Activated T-helper 1 cell treated with anti-CD3 and anti-CD28 coated beads, Interleukin-2, amount 50 U/mL, for 16 hours (primary cell): ENCODE results near the gene PLA2G6.
A peak's percentile ranks its signal among the peaks of the same experiment; 100 is the strongest.
"Not testable (repeated sequence)": the region's sequence is repeated elsewhere in the genome, so short reads cannot be mapped to it uniquely, and the experiment has no call there.

Source experiments
- DNase-seq, 2 donors: peaks; one replicate each; pipeline ENCODE4 v3.0.0-alpha.2; 2020; ENCODE audit warnings: low read depth in 1 of 2, low spot score in 1 of 2

The PLA2G6 gene

DNA sequence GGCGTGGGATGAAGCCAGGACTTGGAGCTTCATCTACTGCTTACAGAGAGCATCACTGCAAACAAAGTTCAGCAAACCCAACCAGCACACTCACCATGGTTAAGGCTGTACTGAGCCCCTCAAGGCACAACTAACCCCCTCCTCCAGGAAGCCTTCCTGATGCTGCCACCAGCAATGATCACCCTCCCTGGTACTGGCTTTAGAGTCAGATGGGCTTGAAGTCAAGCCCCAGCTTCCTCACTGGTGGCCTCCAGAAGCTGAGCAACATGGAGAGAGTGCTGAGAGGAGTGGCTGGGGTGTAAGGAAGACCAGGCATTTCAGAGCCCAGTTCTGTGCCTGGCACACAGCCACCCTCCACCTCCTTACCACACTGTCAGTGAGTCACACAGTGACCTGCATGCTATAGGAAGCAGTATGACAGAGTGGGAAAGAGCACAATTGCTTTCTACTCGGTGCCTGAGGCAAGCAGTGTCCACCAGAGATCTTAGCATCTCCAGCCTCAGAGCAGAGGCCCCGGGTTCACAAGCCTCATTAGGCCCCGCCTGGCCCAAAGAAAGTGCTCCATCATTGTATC is 46.4 kb downstream of the PLA2G6 start:
- DNase-seq = no peak

DNA sequence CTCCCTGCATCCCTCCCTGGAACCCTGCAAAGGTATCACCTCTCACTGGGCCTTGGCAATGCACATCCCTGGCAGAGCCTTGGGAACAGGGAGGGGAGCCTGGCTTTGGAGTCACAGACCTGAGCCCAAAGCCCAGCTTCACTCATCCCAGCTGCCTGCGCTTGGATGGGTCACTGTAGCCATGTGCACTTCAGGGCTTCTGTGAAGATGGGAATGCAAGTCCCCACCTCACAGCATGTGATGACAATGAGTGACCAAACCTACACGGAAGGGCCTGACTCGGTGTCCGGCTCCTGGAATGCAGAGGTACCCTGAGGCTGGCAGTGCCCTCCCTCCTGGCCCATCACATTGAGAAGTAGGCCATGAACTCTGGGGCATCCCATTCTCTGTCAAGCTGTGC is 48.3 kb downstream of the PLA2G6 start:
- no peak for DNase-seq

DNA sequence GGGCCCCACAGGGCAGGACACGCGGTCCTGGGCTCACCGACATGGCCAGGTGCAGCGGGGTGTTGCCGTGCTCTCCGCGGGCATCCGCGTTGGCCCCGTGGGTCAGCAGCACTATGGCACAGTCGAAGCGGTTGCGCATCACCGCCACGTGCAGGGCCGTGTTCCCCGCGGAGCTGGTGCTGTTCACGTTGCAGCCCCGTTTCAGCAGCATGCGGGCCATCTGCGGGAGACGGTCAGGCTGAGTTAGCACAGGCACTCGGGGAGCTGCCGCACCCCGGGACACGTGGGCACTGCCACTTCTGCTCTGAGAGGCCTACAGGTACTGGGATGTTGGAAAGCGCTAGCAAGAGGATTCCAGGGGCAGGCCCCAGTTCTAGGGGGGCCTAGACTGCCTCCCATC is 48.8 kb downstream of the PLA2G6 start:
- DNase-seq = no peak

DNA sequence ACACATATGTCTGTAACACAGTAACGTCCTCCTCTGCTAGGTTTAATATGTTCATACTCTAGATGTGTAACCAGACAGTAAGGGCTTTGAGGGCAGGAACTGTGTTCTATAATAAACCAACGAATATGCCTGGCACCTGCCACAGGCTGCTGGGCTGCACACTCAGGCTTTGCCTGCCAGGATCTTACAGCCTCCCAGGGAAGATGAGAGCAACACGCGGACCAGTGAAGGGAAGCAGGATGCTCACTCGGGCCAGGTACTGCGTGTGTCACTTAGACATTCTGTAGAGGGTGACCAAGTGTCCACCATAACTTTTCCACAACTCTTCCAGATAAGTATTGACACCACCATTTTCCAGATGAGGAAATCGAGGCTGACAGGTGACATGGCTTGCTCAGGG is 49.5 kb downstream of the PLA2G6 start:
- no peak for DNase-seq

DNA sequence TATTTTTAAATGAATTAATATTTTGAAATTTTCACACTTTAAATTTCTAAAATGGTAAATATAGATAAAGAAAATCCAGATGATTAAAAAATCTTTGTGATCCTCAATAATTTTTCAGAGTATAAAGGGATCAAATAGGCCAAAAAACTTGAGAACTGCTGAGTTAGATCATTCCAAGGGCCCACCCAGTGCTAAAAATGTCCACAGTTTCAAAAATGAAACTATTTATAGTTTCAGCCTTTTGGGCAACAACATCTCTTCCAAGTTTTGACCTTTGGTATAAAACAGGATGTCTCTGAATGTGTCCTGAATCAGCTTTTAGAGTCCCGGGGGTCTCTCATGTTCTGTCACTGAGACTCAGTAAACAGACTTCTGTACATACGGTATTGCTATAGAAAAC is 50.2 kb downstream of the PLA2G6 start:
- no peak for DNase-seq

DNA sequence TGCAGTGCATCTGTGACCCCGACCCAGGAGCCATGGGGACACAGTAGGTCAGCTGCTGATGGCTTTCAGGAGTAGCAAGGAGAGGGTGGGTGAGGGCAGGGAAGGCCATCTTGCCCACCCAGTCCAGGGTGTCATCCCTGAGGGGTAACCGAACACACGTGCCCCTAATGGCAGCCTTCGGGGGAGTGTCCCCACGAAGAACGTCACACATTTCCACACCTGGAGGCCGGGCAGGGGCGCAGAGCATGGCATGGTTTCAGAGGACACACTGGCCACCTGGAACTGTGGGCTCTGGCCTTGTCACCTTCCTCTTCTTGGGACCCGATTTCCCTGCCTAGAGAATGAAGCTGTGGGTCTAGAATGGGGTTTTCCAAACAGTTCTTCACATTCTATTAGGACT is 51.8 kb downstream of the PLA2G6 start:
- no peak for DNase-seq

DNA sequence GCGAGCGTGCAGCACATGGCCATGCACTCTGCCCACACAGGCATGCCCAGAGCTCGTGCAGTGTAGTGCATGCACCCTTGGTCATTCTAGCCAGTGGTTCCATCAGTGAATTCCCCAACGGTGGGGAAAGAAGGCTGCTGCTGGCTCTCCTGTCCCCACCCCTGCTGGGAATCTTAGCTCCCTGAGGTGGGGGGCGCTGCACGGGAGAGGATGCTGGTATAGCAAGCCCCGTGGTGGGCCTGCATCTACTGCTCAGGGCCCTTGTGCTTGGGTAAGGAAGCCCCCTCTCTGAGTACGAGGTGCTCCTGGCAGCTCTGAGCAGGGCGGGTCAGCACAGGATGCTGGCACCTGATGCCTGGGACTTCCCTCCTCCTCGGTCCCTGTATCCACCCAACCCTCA is 52.6 kb downstream of the PLA2G6 start:
- no peak for DNase-seq

DNA sequence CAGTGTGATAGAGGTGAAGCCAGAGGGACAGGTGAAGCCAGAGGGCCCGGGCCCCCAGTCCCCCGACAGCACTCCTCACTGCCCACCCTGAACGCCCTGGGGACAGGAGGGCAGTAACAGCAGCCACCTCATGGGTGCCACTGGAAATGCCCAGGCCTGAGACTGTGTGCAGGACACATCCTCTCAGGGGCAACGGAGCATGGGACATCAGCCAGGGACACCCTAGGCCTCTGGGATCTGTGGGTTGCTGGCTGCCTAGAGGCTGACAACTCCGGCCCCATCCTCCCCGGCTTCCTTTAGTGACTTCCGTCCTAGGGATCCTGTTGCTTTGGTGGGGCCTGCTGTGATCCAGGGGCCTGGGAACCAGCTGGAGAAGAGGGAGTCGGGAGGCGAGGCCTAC is 53.8 kb downstream of the PLA2G6 start:
- DNase-seq = no peak

DNA sequence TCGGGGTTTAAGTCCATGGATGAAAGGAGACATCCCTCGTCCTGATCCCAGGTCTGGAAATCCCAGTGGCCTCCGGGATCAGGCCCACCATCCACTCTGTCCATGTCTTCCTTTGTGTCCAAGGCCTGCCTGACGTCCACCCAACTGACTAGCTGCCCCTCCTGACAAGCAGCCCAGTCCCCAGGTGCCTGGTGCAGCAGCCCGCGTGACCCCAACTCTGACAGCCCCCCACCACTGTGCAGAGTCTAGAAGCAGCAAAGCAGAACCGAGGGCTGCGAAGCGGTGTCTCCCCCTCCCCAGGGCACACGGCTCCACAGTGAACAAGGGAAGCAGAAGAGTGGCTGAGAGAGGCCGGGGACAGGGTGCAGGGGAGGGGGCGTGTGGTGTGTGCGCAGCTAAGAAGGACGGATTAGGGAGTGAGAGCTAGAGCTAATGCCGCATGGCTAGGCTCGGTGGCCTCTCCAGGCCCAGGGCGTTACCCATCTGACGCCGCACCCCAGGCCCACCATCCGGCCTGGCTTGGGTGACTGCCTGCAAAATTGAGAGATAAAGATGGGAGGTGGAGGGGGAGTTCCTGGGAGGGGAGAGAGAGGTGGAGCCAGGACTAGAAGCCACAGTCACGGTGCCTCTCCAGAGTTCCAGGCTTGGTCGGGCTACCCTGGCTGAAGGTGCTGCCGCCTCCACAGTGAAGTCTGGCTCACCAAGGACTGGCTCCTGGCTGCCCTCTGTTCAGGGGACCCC is 54.5 kb downstream of the PLA2G6 start:
- DNase-seq = no peak

DNA sequence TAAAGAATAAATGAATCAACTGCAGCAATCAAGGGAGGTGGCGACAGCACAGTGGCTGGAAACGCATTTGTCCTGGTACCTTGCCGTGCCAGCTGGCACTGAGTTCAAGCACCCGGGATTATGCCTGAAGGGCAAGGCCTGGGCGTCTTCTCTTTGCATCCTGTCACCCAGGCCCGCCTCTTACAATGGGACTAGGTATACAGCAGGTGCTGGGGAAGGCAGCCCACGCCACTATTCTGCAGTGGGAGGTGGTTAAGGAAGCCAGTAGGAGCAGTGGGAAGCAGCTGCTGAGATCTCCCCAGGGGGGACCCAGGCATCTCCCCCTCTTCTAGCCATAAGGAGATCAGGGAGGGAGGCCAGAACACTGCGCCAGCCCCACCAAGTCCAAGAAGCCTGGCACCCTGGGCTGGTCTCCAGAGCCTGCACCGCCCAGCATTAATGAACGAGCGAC is 55.9 kb downstream of the PLA2G6 start:
- no peak for DNase-seq

DNA sequence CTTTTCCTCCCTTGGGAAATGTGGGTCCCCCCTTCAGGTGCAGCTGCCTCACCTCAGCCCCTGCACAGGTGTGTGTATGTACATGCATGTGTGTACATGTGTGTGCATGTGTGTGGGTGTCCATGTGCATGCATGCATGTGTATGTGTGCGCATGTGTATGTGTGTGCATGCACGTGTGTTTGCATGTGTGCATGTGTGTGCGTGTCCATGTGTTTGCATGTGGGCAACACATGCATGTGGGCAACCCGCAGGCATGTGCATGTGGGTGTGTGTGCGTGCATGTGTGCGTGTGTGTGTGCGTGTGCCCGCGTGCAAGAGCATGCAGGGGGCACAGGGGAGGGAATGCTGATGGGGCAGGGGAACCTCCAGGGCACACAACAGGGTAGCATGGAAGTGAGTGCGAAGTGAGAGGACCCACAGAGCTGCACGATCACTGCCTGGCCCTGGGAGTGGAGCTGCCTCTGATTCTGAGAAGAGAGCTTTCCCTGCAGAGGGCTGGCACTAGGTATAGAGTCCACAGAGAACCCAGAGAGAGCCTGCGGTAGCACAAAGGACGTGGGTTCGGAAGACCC is 56.5 kb downstream of the PLA2G6 start:
- no peak for DNase-seq

DNA sequence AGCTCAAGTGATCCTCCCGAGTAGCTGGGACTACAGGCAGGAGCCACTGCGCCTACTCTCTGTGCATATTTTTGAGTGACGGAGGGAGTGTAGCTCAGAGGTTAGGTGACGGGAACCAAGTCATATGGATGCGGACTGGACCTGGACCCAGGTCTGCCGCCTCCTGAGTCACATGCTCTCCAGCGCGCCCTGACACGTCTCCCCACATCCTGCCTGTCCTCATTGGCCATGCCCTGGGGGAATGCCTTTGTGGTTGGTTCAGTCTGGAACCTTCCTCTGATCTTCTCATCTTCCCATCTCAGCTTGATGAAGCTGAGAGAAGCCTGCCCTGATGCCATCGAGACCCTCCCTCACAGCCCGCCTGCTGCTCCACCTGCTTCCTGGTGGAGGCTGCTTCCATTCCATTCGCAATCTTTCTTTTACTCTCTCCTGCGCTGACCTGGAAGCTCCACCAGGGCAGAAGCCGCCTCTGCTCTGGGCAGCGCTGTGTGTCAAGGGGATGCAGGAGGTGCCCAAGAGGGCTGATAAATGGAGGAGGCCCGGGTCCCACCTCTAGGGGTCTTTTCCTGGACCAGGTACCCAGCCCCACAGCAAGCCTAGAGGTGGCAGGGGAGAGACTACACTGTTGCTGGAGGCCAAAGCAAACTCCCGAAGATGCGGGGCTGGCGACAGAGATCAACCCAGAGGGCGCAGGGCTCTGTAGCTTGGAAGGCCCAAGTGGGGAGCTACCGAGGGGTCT is 57.2 kb downstream of the PLA2G6 start:
- DNase-seq = no peak

DNA sequence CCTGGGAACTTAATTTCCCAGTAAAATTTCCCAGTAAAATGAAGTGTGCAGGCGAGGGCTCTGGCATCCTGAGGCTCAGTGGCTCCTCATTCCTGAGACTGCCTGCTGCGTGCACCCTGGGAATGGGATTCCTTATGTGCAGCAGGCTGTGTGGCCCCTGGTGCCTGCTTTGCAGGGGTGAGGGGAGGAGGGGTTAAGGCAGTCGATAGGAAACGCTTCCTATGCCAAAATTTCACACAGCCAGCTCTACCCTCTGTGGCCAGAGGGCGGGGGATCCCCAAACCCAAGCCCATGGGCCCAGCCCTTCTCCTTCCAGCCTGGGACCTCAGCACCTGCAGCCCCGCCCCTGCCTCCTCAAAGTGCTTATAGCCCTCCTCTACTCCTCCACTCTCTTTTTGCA is 59.0 kb downstream of the PLA2G6 start:
- no peak for DNase-seq

DNA sequence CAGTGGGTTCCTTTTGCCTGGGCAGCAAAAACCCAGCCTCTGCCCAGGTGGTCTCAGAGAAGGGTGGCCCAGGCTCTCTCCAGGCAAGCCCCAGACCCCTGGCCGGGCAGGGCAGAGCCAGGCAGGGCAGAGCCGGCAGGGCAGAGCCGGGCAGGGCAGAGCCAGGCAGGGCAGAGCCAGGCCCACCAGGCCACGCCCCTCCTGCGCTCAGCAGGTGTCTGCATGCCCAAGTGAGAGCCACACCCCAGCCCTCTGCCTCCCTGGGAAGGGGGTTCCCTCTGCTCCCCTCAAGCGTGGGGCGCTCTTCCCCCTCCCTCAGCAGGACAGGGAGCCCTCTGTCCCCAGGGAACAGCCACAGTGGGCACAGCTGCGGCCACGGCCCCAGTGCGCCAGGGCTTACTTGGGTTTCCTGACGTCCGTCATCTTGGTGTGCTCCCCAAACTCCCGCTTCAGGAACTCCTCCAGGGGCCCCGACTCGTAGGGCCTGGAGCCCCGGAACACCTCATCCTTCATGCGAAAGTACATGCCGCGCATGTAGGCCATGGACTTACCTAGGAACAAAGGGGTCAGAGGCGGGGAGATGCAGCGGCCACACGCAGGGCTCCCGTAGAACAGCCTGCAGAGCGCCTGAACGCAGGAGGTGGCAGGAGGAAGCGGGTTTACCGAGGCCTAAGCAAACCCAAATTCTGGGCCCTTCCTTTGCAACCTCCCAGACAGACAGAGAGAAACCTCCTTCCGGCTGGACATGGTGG is 61.1 kb downstream of the PLA2G6 start:
- DNase-seq = no peak

DNA sequence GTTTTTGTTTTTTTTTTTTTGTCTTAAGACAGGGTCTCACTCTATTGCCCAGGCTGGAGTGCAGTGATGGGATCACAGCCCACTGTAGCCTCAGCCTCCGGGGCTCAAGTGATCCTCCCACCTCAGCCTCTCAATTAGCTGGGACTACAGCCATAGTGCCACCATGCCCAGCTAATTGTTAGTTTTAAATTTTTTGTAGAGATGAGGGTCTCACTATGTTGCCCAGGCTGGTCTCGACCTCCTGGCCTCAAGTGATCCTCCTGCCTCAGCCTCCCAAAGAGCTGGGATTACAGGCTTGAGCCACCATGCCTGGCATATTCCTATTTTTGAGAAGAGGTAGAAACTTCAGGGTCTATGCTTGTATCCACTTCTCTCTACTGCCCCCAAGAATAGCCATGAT is 62.9 kb downstream of the PLA2G6 start:
- not testable (repeated sequence) for DNase-seq

DNA sequence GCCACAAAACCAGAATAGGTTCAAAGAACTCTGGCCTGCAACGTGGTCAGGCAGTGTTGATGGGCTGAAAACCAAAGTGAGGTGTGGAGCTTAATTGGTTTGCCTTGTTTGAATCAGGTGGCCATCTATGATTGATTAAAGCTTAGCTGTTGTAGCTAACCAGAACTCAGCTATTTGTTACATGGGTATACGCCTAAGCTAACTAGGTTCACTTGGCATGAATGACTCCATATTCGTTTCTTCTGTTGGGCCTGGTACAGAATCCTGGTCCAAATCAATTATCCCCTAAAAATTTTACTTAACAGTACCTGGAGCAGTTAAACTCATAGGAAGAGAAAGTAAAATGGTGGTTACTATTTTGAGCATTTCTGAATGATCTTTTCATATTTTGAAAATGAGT is 63.4 kb downstream of the PLA2G6 start:
- DNase-seq = no peak

DNA sequence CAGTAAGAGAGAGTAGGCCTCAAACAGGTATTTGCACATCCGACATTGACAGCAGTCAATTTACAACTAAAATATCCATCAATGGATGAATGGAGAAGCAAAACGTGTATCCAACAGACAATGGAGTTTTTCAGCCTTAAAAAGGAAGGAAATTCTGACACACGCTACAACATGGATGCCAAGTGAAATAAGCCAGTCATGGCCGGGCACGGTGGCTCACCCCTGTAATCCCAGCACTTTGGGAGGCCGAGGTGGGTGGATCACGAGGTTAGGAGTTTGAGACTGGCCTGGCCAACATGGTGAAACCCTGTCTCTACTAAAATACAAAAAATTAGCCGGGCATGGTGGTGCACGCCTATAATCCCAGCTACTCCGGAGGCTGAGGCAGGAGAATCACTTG is 64.1 kb downstream of the PLA2G6 start:
- DNase-seq = not testable (repeated sequence)

DNA sequence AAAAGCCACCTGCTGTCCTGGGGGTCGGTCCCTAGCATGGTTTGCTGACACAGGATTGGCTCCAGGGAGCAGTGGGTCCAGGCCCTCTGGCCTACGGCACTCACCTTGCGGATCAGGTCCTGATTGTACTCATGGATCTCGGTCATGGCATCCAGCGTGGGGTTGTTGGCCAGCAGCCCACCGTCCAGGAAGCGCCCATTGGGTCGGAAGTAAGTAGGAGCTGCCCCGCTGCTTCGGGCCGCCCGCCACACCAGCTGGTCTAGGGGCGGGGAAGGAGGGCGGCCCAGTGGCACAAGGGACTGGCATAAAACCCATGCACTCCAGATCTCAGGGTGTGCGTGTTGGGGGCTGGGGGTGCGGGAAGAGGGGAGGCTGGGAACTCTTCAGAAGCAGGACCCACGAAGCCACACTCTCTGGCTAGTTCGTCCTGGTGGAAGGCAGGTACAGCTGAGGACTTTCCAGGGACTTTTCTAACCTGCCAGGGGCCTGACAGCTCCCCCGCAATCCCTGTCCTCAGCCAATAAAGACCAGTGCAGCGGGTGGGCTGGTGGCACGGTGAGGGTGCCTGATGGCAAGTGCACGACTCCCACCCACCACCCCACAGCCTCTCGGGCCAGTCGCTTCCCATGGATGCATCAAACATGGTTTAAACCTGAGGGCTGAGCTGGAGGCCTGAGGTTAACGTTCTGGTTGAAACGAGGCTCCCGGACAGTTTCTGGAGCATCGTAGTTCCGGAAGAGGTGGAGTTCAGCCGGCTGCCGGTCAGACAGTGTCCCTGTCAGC is 66.0 kb downstream of the PLA2G6 start:
- no peak for DNase-seq

DNA sequence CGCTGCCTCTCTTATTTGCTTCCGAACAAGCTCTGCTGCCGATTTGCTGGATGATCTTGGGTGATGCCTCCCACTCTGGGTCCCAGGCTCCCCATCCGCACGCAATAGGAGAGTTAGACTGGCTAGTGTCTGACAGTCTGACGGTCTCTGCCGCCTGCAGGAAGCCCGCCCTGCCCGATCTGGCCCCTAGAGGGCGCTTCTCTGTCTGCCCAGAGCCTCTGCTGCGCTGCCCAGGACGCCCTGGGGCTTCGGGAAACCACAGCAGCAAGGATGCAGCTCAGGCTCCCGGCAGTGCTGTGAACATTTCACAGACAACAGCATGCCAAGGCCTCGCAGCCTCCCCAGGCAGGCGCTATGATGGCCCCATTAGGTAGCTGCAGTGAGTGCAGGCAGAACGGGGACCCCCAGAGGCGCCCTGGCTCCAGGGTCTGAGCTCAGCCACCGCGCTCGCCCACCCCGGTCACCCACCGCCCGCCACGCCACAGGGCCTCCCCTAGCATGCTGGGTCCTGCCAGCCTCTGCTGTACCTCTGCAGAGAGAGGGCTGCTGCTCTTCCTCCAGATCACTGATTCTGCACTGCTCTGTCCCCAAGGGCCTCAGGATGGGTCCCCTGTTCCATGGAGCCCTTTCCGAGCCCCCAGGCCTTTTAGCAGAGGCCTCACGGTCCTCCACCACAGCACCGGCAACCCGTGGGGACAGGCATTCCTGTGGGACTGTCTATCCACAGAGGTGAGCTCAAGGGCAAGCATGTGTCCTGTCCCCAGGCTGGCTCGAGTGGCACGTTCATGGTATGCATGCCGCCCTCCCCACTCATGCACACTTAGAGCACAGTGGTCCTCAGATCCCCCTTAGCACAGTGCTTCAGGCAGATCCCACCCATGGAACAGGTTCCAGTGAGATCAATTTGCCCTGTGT is 66.9 kb downstream of the PLA2G6 start:
- peak; percentile 61 to 63 for DNase-seq

DNA sequence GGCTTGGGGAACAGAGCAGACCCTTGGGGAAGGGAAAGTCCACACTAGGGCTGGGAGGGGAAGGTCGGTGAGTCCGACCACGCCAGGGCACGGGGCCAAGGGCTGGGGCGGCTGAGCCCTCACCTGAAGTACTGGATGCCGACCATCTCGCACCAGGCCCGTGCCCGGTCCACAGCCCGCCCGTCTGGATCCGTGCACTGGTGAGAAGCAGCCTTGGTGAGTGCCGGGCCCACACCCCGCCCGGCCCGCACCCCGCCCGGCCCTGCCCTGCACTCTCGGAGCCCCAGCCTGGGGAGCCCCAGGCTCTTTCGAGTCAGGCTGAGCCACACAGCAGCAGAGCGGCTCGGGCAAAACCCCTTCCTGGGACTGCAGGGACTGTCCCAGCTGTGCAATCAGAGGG is 69.2 kb downstream of the PLA2G6 start:
- DNase-seq = no peak
